Sigmoid colon (tissue), 7 donors: Measurements from ENCODE around the gene CNTN4. TPM values are rescaled to one million over a fixed set of nuclear protein-coding genes. Genes with fewer than 3 reads are reported as not detected.

Source experiments
- DNase-seq: peaks from one replicate; pipeline ENCODE4 v3.0.0-alpha.2; 2019
- H3K27ac ChIP-seq, 4 donors: fragments of 200-600 bp; sonication (generic); one replicate each; pipeline ENCODE4 v1.5.1; 2016 to 2019; ENCODE audit warnings: mild to moderate bottlenecking in 1 of 4
- H3K27me3 ChIP-seq, 3 donors: fragments of 200-600 bp; sonication (generic); one replicate each; pipeline ENCODE4 v1.5.1; 2019; ENCODE audit warnings: mild to moderate bottlenecking in 1 of 3
- H3K36me3 ChIP-seq, 4 donors: fragments of 200-600 bp; sonication (generic); one replicate each; pipeline ENCODE4 v1.5.1; 2016 to 2019
- H3K4me1 ChIP-seq, 4 donors: fragments of 200-600 bp; sonication (generic); one replicate each; pipeline ENCODE4 v1.5.1; 2017 to 2019
- H3K4me3 ChIP-seq, 4 donors: fragments of 200-600 bp; sonication (generic); one replicate each; pipeline ENCODE4 v1.5.1; 2017 to 2019; ENCODE audit warnings: mild to moderate bottlenecking in 2 of 4, moderate library complexity in 1 of 4
- H3K9me3 ChIP-seq, 4 donors: fragments of 200-600 bp in 3 of 4; sonication (generic) in 3 of 4; one replicate each; pipeline versions ENCODE4 v1.5.1 to v1.6.1; 2013 to 2019
- CTCF ChIP-seq, 4 experiments: fragments of 450-650 bp in 3 of 4; fragments of 200-600 bp in 1 of 4; IDR thresholded peaks; one replicate each; pipeline ENCODE4 v1.5.1; 2016 to 2019; ENCODE audit warnings: antibody characterized with exemption in 4 of 4, mild to moderate bottlenecking in 3 of 4, moderate library complexity in 2 of 4
- EP300 ChIP-seq, 4 donors: sonication (generic); formaldehyde crosslinking; IDR thresholded peaks; one replicate each; pipeline ENCODE4 v1.6.1; 2017; ENCODE audit warnings: antibody characterized with exemption in 4 of 4
- POLR2A ChIP-seq, 2 donors: fragments of 450-650 bp; IDR thresholded peaks; one replicate each; pipeline ENCODE4 v1.6.1; 2016; ENCODE audit warnings: antibody characterized with exemption in 2 of 2, mild to moderate bottlenecking in 2 of 2, moderate library complexity in 2 of 2
- POLR2AphosphoS5 ChIP-seq, 4 donors: sonication (generic); formaldehyde crosslinking; IDR thresholded peaks; one replicate each; pipeline ENCODE4 v1.6.1; 2017; ENCODE audit warnings: antibody characterized with exemption in 4 of 4
- WGBS, 2 donors: extraction: QIAGEN DNeasy Blood & Tissue Kit; methylation state at CpG; one replicate each; pipeline ENCODE4 v1.1.7; 2013; 5-methylcytosine and 5-hydroxymethylcytosine counted together
- intact Hi-C: fragments of 100-400 bp; cut with DNase I; formaldehyde crosslinking; loops from one replicate; pipeline ENCODE4 v1.15.1; 2023
- polyA plus RNA-seq, 3 donors: library from polyadenylated mRNA; stranded (reverse); fragments of 200-250 nt; gene quantifications; one replicate each; pipeline ENCODE4 v1.2.3, GENCODE V29; 2013
- total RNA-seq, 4 donors: library from RNA; depleted of rRNA; stranded (reverse); fragments of >200 nt; gene quantifications; one replicate each; pipeline ENCODE4 v1.1.0, GENCODE V29; 2016
- donor health status: healthy with polysubstance abuse.
- donor health status: Bipolar disorder and iron deficiency.
- donor health status: healthy.

CNTN4 gene
- total and polyA plus RNA-seq, 7 donors: 1.4 to 10.0 (median 7.5) TPM

DNA sequence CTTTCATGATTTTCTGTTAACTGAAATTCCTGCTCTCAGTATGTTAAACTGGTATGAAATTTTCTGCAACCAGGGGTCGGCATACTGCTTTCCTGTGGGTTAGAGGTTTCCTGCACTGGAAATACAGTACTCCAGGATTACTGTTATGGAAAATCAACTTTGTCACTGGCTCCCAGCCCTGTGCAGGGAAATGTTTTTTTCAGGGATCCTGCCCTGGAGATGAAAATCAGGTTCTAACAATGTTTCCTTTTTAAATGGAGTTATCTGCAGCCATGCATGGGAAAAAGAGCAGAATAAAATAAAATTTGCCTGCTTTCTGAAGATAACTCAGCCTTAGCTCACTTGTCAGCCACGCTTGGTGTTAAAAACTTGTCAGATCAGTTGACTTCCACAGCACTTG, 791.1 kb downstream of the CNTN4 start:
- intact Hi-C loops: no loop called here
- TF ChIP-seq POLR2AphosphoS5 (IDR thresholded peaks at IDR 0.05) (no peak), CTCF (IDR thresholded peaks at IDR 0.05) (no peak), EP300 (IDR thresholded peaks at IDR 0.05) (no peak), POLR2A (IDR thresholded peaks at IDR 0.05) (no peak)
- no peak overlapping the region for H3K4me3 ChIP-seq
- WGBS, 2 donors: 60 to 86% methylated on average over 2 of the region's 2 CpGs
- no peaks in the 10 kb centered on the region for H3K36me3 ChIP-seq
- H3K27ac ChIP-seq: no peak overlapping the region
- no peaks in the 10 kb centered on the region for H3K4me1 ChIP-seq
- no peaks in the 10 kb centered on the region for H3K27me3 ChIP-seq
- DNase-seq: no peak
- H3K9me3 ChIP-seq: no peaks in the 10 kb centered on the region

- intact Hi-C loops: no loop called here
- 58 to 81% methylated on average over 3 of the region's 3 CpGs for WGBS, 2 donors
- TF ChIP-seq CTCF (IDR thresholded peaks at IDR 0.05) (no peak), POLR2AphosphoS5 (IDR thresholded peaks at IDR 0.05) (no peak), POLR2A (IDR thresholded peaks at IDR 0.05) (no peak), EP300 (IDR thresholded peaks at IDR 0.05) (no peak)
- no peaks in the 10 kb centered on the region for H3K27me3 ChIP-seq
- no peaks in the 10 kb centered on the region for H3K36me3 ChIP-seq
- DNase-seq: no peak
- H3K9me3 ChIP-seq: no peaks in the 10 kb centered on the region
- no peak overlapping the region for H3K27ac ChIP-seq
- H3K4me1 ChIP-seq: no peaks in the 10 kb centered on the region
- no peak overlapping the region for H3K4me3 ChIP-seq
Observed at GRCh38 chr3:2896308-2896939, 797.8 kb downstream of the CNTN4 start.

DNA sequence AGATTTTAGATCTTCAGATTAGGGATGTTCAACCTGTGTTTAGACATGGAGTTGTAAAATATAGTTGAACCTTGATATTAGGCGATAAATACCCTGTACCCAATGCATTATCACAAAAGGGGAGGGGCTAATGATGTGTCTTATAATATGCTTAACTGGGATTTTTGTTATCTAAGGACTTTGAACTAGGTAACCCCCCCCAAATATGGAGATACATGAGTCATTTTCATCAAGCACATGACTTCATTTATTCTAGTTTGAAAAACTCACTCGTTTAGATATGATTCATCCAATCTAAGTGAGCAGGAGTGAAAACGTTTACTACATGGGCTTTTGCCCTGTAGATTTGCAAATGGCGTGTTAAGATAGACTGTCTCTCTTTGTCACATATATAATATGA, 799.2 kb downstream of the CNTN4 start:
- Histone ChIP-seq H3K27me3 (no peaks in the 10 kb centered on the region), H3K9me3 (no peaks in the 10 kb centered on the region), H3K4me3 (no peak overlapping the region), H3K27ac (no peak overlapping the region), H3K36me3 (no peaks in the 10 kb centered on the region), H3K4me1 (no peaks in the 10 kb centered on the region)
- TF ChIP-seq EP300 (IDR thresholded peaks at IDR 0.05) (no peak), POLR2AphosphoS5 (IDR thresholded peaks at IDR 0.05) (no peak), CTCF (IDR thresholded peaks at IDR 0.05) (no peak), POLR2A (IDR thresholded peaks at IDR 0.05) (no peak)
- intact Hi-C loops: no loop called here
- no peak for DNase-seq
- WGBS, 2 donors: 67 to 69% methylated on average over 4 of the region's 4 CpGs

DNA sequence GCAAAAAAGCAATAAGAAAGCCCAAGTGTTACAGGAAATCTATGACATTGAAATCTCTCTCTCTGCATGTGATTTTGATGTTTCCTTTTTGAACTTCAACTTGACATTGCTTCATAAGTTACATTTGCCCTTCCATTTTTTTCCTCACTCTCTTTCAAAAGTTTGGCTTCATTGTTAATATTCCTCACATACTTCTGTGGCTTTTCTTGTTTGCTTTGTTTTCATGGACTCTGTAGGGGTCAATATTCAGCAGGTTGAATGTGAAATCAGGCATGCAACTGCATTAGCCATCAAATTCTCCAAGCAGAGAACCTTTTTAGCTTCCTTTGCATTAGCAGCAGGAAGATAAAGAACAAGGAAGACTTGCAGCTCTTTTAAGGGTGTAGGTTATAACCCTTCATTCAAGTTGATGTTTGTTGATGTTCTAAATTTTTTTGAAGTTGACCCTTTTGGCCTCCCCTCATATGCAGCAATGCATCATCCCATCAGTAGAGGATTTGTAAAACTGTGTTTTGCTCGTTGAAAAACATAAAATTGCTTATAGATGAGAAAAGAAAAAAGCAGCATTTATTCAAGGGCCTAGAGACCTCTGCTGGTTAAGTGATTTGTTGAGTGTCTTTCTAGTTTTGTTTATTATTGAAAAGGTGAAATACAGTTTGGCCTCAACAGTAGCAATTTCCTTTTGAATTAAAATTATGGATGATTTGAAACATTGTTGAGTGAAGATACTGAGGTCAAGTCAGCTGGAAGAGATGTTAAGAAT, 800.1 kb downstream of the CNTN4 start:
- WGBS, 2 donors: 37 to 41% methylated on average over 1 of the region's 1 CpG
- no peak overlapping the region for H3K4me3 ChIP-seq
- no peak for DNase-seq
- H3K4me1 ChIP-seq: no peaks in the 10 kb centered on the region
- no peaks in the 10 kb centered on the region for H3K9me3 ChIP-seq
- no peak for TF ChIP-seq EP300 (IDR thresholded peaks at IDR 0.05)
- TF ChIP-seq POLR2AphosphoS5 (IDR thresholded peaks at IDR 0.05): no peak
- TF ChIP-seq CTCF (IDR thresholded peaks at IDR 0.05): no peak
- TF ChIP-seq POLR2A (IDR thresholded peaks at IDR 0.05): no peak
- H3K27ac ChIP-seq: no peak overlapping the region
- H3K36me3 ChIP-seq: no peaks in the 10 kb centered on the region
- H3K27me3 ChIP-seq: no peaks in the 10 kb centered on the region
- intact Hi-C loops: no loop called here
